ENCODE measurements around the gene RFTN1. TPM values are rescaled to one million over a fixed set of nuclear protein-coding genes. Genes with fewer than 3 reads are reported as not detected.

RFTN1 gene
- polyA plus RNA-seq, 2 of the 4 experiments (the other 2 are of a cell fraction) = 1.8 to 3.7 TPM

DNA sequence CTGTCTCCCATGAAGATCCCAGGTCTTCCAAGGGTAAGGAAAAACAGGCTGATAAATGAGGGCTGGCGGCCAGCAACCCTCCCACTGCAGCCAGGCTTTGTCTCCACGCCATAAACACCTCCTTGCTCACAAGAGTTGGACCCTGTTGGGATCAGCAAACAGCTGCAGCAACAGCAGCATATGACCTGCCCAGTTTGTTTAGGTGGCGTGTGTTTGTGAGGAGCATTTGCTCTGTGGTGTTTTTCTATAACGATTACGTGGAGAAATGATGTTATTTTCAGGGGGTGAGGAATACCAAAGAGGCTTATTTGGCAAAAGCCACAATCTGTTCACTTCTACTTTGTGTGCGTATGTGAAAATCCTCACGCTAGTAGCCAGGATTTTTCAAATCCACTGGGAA, 58.5 kb downstream of the RFTN1 start:
- no peak for DNase-seq (ENCODE audit: low read depth in 1 of 2, low spot score in 1 of 2)
- TF ChIP-seq RARB (CRISPR knock-in tag; IDR thresholded peaks at IDR 0.05) (no peak), KDM1A (IDR thresholded peaks at IDR 0.05; ENCODE audit: low read depth) (no peak), RAD21 (conservative IDR thresholded peaks at IDR 0.05 in 1 of 2, IDR thresholded peaks at IDR 0.05 in 1 of 2) (no peak), ZSCAN20 (CRISPR knock-in tag; IDR thresholded peaks at IDR 0.05) (no peak), TP53 (CRISPR knock-in tag; IDR thresholded peaks at IDR 0.05) (no peak), HEYL (CRISPR knock-in tag; IDR thresholded peaks at IDR 0.05) (no peak), ESRRA (IDR thresholded peaks at IDR 0.05; ENCODE audit: borderline replicate concordance, low read length) (no peak), MYC (IDR thresholded peaks at IDR 0.05; ENCODE audit: borderline replicate concordance, low read length) (no peak), RFX5 (IDR thresholded peaks at IDR 0.05) (no peak), ZC3H11A (IDR thresholded peaks at IDR 0.05) (no peak), CBX8 (IDR thresholded peaks at IDR 0.05) (no peak)
- TF ChIP-seq, protein P1, sequence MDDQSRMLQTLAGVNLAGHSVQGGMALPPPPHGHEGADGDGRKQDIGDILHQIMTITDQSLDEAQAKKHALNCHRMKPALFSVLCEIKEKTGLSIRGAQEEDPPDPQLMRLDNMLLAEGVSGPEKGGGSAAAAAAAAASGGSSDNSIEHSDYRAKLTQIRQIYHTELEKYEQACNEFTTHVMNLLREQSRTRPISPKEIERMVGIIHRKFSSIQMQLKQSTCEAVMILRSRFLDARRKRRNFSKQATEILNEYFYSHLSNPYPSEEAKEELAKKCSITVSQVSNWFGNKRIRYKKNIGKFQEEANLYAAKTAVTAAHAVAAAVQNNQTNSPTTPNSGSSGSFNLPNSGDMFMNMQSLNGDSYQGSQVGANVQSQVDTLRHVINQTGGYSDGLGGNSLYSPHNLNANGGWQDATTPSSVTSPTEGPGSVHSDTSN (IDR thresholded peaks at IDR 0.05) = no peak
- TF ChIP-seq, protein P2, sequence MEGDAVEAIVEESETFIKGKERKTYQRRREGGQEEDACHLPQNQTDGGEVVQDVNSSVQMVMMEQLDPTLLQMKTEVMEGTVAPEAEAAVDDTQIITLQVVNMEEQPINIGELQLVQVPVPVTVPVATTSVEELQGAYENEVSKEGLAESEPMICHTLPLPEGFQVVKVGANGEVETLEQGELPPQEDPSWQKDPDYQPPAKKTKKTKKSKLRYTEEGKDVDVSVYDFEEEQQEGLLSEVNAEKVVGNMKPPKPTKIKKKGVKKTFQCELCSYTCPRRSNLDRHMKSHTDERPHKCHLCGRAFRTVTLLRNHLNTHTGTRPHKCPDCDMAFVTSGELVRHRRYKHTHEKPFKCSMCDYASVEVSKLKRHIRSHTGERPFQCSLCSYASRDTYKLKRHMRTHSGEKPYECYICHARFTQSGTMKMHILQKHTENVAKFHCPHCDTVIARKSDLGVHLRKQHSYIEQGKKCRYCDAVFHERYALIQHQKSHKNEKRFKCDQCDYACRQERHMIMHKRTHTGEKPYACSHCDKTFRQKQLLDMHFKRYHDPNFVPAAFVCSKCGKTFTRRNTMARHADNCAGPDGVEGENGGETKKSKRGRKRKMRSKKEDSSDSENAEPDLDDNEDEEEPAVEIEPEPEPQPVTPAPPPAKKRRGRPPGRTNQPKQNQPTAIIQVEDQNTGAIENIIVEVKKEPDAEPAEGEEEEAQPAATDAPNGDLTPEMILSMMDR (IDR thresholded peaks at IDR 0.05) = no peak
- POLR2A ChIA-PET = no interaction called here
- peaks cover 6% of the 10 kb centered on the region; the same call in 1 of the 3 replicates for H3K4me1 ChIP-seq
- no peak overlapping the region for H3K4me2 ChIP-seq
- no peaks in the 10 kb centered on the region for H3K9me3 ChIP-seq
- no peak overlapping the region for H3K27ac ChIP-seq
- ATAC-seq = no peak
- FAIRE-seq = no peak
- CTCF ChIA-PET = no interaction called here
- 68% methylated on average over 7 of the region's 7 CpGs for WGBS (ENCODE audit: missing lambda C conversion rate)
- H3K4me3 ChIP-seq = no peak overlapping the region

DNA sequence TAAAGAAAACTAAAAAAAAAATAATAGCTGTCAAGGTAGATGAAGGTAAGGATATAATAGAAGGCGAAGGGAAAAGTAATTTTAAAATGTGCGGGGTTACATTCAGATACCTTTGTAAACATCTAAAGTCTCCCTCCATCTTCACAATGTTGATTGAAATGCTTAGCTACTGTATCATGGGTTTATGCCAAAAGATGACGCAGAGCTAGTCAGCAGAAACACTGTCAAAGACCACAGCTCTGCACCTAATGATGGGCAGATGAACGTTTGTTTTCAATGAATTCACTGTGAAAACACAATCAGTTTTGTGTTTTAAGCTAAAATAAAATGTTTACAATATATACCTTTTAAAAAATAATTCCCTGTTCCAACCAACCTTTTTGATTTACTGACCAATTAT, 61.2 kb downstream of the RFTN1 start:
- DNase-seq (ENCODE audit: low read depth in 1 of 2, low spot score in 1 of 2) (no peak), ATAC-seq (no peak), FAIRE-seq (no peak)
- no peak overlapping the region for H3K4me2 ChIP-seq
- H3K27ac ChIP-seq = no peak overlapping the region
- no peak for TF ChIP-seq ESRRA (IDR thresholded peaks at IDR 0.05; ENCODE audit: borderline replicate concordance, low read length)
- TF ChIP-seq ZC3H11A (IDR thresholded peaks at IDR 0.05) = no peak
- no peak for TF ChIP-seq CHD2 (IDR thresholded peaks at IDR 0.05; ENCODE audit: low read length, partially characterized antibody)
- no peak for TF ChIP-seq ZFP36 (IDR thresholded peaks at IDR 0.05; ENCODE audit: borderline replicate concordance, partially characterized antibody)
- TF ChIP-seq, protein P2 (IDR thresholded peaks at IDR 0.05) = no peak
- no peak for TF ChIP-seq MAFK (IDR thresholded peaks at IDR 0.05; ENCODE audit: partially characterized antibody)
- TF ChIP-seq POLR2AphosphoS2 (conservative IDR thresholded peaks at IDR 0.05; ENCODE audit: low read length) = no peak
- no peak for TF ChIP-seq JUN (IDR thresholded peaks at IDR 0.05)
- TF ChIP-seq EP300 (IDR thresholded peaks at IDR 0.05) = no peak
- TF ChIP-seq NR3C1 (IDR thresholded peaks at IDR 0.05) = no peak
- TF ChIP-seq NFE2L2 (conservative IDR thresholded peaks at IDR 0.05; ENCODE audit: low read length) = no peak
- TF ChIP-seq, protein P3, sequence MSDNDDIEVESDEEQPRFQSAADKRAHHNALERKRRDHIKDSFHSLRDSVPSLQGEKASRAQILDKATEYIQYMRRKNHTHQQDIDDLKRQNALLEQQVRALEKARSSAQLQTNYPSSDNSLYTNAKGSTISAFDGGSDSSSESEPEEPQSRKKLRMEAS (IDR thresholded peaks at IDR 0.05) = no peak
- no peak for TF ChIP-seq POLR2A (IDR thresholded peaks at IDR 0.05; ENCODE audit: low read length)
- ChIA-PET CTCF (interaction anchor here (1.2 kb wide), 1 partner anchor 162 kb away, joined by 4 read pairs; no protein-coding TSS in a partner anchor), POLR2A (no interaction called here)
- no peak overlapping the region for H3K4me3 ChIP-seq
- peaks cover 24% of the 10 kb centered on the region for H3K4me1 ChIP-seq
- 56% methylated on average over 4 of the region's 4 CpGs for WGBS (ENCODE audit: missing lambda C conversion rate)
- H3K9me3 ChIP-seq = no peaks in the 10 kb centered on the region
